H1 (cell line): ENCODE measurements around the gene TBX3.

Source experiments
- CEBPB ChIP-seq: IDR thresholded peaks from 2 replicates; pipeline ENCODE4 v1.6.1; 2012; ENCODE audit warnings: low read depth, low read length
- CHD2 ChIP-seq: IDR thresholded peaks from 2 replicates; pipeline ENCODE4 v1.6.1; 2012; ENCODE audit warnings: low read length, improper control_type of control experiment
- EP300 ChIP-seq, 2 experiments: IDR thresholded peaks; 1 replicate in 1 of 2; 2 replicates in 1 of 2; pipeline ENCODE4 v1.6.1; 2011 to 2012; ENCODE audit warnings: low read depth in 2 of 2, low read length in 2 of 2, mild to moderate bottlenecking in 2 of 2, borderline replicate concordance in 1 of 2, inconsistent platforms in 1 of 2, moderate library complexity in 1 of 2
- GABPA ChIP-seq: IDR thresholded peaks from 2 replicates; pipeline ENCODE4 v1.6.1; 2011; ENCODE audit warnings: mild to moderate bottlenecking, low read length, moderate library complexity, borderline replicate concordance; ENCODE audit not compliant: insufficient read depth
- NRF1 ChIP-seq: IDR thresholded peaks from 2 replicates; pipeline ENCODE4 v1.6.1; 2011; ENCODE audit warnings: mild to moderate bottlenecking, low read depth, low read length, improper control_type of control experiment
- RXRA ChIP-seq: IDR thresholded peaks from 2 replicates; pipeline ENCODE4 v1.6.1; 2011; ENCODE audit warnings: low read depth, mild to moderate bottlenecking, low read length, moderate library complexity; ENCODE audit not compliant: insufficient read depth
- SP2 ChIP-seq: IDR thresholded peaks from 2 replicates; pipeline ENCODE4 v1.6.1; 2012; ENCODE audit warnings: mild to moderate bottlenecking, low read length, inconsistent platforms
- TEAD4 ChIP-seq: IDR thresholded peaks from 2 replicates; pipeline ENCODE4 v1.6.1; 2012; ENCODE audit warnings: low read depth, low read length, inconsistent platforms, mixed read lengths
- TF ChIP-seq, protein P1 (sequence below), 3 experiments: IDR thresholded peaks; 1 replicate in 2 of 3; 2 replicates in 1 of 3; pipeline versions ENCODE4 v1.5.1 to v1.6.1; 2011; ENCODE audit warnings: low read length in 3 of 3, mild to moderate bottlenecking in 3 of 3, inconsistent platforms in 2 of 3, low read depth in 1 of 3, moderate library complexity in 1 of 3; ENCODE audit not compliant: insufficient read depth in 1 of 3; ENCODE audit errors: control extremely low read depth in 1 of 3
- TF ChIP-seq, protein P2 (sequence below): IDR thresholded peaks from 2 replicates; pipeline ENCODE4 v1.6.1; 2011; ENCODE audit warnings: low read depth, mild to moderate bottlenecking, low read length; ENCODE audit not compliant: insufficient read depth

DNA sequence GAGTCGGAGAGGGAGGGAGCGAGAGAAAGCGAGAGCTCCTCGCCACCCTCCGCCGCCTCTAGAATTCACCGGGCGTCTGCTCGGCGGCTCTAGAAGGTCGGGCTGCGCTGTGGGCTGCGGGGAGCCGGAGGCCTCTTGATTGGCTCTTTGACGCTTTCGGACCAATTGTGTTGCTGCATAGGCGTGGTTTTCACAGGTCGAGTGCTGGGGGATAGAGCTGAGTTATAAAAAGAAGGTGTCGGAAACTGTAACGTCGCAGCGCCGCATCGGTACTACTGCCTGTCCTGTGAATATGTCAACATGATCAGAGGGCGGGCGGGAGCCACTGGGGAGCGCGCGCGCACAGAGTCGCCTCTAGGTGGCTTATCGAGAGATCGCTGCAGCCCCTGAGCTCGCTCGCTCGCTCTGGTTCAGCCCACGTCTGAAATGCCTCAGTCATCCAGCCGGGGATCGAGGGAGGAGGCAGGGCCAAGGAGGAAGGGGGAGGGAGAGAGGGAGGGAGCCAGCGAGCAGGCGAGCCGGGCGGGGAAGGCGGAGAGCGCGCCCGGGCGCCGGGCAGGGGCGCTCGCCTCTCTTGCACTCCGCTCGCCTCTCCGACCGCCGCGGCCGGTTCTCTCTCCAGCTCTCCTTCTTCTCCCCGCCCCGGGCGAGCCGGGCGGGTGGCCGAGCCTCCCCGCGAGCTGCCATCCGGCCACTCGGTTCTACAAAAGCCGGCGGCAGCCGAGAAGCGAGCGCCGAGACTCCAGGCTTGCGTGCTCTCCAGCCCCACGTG lies at the start of gene TBX3:
- TF ChIP-seq, protein P1, sequence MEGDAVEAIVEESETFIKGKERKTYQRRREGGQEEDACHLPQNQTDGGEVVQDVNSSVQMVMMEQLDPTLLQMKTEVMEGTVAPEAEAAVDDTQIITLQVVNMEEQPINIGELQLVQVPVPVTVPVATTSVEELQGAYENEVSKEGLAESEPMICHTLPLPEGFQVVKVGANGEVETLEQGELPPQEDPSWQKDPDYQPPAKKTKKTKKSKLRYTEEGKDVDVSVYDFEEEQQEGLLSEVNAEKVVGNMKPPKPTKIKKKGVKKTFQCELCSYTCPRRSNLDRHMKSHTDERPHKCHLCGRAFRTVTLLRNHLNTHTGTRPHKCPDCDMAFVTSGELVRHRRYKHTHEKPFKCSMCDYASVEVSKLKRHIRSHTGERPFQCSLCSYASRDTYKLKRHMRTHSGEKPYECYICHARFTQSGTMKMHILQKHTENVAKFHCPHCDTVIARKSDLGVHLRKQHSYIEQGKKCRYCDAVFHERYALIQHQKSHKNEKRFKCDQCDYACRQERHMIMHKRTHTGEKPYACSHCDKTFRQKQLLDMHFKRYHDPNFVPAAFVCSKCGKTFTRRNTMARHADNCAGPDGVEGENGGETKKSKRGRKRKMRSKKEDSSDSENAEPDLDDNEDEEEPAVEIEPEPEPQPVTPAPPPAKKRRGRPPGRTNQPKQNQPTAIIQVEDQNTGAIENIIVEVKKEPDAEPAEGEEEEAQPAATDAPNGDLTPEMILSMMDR (IDR thresholded peaks at IDR 0.05; ENCODE audit: control extremely low read depth in 1 of 3, insufficient read depth in 1 of 3, low read depth in 1 of 3, low read length in 3 of 3): peak; percentile 26 to 34 (median 33)
- no peak; the same call in 1 of the 2 replicates for TF ChIP-seq GABPA
- TF ChIP-seq, protein P2, sequence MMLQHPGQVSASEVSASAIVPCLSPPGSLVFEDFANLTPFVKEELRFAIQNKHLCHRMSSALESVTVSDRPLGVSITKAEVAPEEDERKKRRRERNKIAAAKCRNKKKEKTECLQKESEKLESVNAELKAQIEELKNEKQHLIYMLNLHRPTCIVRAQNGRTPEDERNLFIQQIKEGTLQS: no peak
- no peak for TF ChIP-seq NRF1
- peak in 1 of 2 experiments; percentile 44; a peak in 1 of 3 replicates for TF ChIP-seq EP300 (IDR thresholded peaks at IDR 0.05; ENCODE audit: borderline replicate concordance in 1 of 2, low read depth in 2 of 2, low read length in 2 of 2)
- TF ChIP-seq CEBPB: no peak
- no peak for TF ChIP-seq SP2
- no peak for TF ChIP-seq RXRA
- no peak for TF ChIP-seq CHD2
- TF ChIP-seq TEAD4: no peak
